ENCODE data around the gene DTD2.

DTD2 gene

DNA sequence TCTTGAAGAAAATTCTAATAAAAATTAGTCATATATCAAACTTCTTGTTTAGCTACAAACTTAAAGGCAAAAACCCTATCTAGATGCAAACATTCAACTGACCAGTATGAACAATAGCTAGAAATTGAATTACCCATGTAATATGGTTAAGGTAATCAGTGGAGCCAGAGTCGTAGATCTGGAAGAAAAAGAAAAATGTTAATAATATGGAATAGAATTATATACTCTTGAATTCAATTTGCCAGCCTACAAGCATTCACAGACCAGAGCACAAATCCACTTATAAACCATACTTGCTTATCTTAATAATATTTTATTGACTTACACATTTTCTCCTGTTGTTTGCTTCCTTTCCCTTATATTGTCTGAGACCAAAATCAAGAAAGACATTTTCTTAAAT is 29.3 kb downstream of the DTD2 start:
- TF ChIP-seq, protein P1, sequence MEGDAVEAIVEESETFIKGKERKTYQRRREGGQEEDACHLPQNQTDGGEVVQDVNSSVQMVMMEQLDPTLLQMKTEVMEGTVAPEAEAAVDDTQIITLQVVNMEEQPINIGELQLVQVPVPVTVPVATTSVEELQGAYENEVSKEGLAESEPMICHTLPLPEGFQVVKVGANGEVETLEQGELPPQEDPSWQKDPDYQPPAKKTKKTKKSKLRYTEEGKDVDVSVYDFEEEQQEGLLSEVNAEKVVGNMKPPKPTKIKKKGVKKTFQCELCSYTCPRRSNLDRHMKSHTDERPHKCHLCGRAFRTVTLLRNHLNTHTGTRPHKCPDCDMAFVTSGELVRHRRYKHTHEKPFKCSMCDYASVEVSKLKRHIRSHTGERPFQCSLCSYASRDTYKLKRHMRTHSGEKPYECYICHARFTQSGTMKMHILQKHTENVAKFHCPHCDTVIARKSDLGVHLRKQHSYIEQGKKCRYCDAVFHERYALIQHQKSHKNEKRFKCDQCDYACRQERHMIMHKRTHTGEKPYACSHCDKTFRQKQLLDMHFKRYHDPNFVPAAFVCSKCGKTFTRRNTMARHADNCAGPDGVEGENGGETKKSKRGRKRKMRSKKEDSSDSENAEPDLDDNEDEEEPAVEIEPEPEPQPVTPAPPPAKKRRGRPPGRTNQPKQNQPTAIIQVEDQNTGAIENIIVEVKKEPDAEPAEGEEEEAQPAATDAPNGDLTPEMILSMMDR (IDR thresholded peaks at IDR 0.05; ENCODE audit: extremely low read depth, missing control alignments) = no peak
- DNase-seq (ENCODE audit: low spot score) = no peak

DNA sequence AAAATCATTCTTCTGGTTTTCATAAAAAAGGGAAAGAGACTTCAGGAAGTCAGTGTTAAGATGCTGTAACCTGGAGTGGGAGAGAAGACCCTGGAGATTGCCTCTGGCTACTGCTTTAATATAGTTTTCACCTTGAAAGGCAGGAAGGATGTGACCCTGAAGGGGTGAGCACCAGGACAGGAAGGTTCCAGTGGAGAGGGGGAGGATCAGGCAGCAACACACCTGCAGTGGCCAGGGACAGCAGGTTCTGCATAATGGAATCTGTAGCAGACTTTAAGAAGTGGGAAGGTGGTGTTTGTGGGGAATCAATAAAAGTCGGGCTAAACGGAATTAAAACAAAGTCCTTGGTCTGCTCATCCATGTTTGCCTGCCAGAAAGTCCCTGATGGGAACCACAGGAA is 30.6 kb downstream of the DTD2 start:
- TF ChIP-seq, protein P1 (IDR thresholded peaks at IDR 0.05; ENCODE audit: extremely low read depth, missing control alignments) = no peak
- no peak for DNase-seq (ENCODE audit: low spot score)

- TF ChIP-seq, protein P1 (IDR thresholded peaks at IDR 0.05; ENCODE audit: extremely low read depth, missing control alignments) = no peak
- DNase-seq (ENCODE audit: low spot score) = no peak
These were observed 31.4 kb downstream of the DTD2 start for GRCh38 chr14:31425905-31426304.

DNA sequence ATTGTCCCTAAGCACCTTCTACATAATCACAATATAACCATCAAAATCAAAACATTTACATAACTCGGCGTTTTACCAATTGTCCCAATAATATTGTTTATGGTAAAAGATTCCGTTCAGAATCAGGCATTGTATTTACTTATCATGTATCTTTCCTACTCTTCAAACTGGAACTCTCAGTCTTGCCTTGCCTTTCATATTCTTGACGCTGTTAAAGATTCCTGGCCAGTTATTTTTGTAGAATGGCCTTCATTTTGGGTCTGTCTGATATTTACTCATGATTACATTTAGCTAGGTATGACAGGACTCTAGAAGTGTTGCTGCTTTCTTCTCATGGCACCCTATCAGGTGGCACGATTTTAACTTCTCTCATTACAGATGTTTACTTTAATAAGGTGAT is 36.1 kb downstream of the DTD2 start:
- DNase-seq (ENCODE audit: low spot score) = no peak
- TF ChIP-seq, protein P1 (IDR thresholded peaks at IDR 0.05; ENCODE audit: extremely low read depth, missing control alignments) = no peak

DNA sequence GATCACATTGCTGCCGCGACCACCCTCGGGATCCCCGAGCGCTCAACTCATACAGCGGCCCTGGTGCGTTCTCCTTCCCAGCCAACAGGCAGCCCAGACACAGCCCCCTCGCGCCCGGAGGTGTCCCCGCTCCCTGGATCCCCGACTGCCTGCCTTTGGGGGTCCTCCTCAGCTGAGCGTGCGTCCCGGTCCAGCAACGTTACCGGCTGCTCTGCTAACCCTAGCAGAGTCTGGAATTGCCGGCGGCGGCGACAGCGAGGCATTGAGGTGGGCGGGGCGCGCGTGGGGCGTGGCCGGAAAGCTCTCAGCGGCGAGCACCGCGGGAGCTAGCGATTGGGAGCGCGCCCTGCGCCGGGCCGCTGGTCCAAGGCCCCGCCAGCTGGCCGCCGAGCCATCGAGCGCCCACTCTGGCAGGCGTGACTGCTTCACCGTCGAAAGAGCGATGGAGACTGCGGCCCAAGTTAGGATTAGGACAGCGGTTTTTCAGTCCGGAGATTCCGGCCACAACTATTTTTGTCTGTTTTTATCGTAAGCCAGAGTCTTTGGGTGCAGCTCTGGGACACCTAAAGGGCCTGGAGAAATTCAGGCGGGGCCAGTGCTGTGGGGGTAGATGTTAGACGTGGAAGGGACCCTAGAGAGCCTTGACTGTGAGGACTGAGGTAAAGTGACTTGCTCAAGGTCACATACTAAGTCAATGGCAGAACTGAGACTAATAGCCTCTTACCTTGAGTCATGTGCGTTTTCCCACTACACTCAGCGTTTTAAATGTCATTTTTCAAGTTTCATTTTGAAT is 36.8 kb downstream of the DTD2 start, which contains the start of gene HEATR5A:
Gene HEATR5A (minus strand): TSS at position 232 of the 793 bp plus-strand sequence. CDS start 17,575 bp downstream, outside the sequence.
- TF ChIP-seq, protein P1 (IDR thresholded peaks at IDR 0.05; ENCODE audit: extremely low read depth, missing control alignments) = peak; percentile 18
- peak; percentile 97 for DNase-seq (ENCODE audit: low spot score)

GRCh38 chr14:31419967-31420318 is 37.4 kb downstream of the DTD2 start:
- TF ChIP-seq, protein P1 (IDR thresholded peaks at IDR 0.05; ENCODE audit: extremely low read depth, missing control alignments) = no peak
- peak; percentile 51 for DNase-seq (ENCODE audit: low spot score)

DNA sequence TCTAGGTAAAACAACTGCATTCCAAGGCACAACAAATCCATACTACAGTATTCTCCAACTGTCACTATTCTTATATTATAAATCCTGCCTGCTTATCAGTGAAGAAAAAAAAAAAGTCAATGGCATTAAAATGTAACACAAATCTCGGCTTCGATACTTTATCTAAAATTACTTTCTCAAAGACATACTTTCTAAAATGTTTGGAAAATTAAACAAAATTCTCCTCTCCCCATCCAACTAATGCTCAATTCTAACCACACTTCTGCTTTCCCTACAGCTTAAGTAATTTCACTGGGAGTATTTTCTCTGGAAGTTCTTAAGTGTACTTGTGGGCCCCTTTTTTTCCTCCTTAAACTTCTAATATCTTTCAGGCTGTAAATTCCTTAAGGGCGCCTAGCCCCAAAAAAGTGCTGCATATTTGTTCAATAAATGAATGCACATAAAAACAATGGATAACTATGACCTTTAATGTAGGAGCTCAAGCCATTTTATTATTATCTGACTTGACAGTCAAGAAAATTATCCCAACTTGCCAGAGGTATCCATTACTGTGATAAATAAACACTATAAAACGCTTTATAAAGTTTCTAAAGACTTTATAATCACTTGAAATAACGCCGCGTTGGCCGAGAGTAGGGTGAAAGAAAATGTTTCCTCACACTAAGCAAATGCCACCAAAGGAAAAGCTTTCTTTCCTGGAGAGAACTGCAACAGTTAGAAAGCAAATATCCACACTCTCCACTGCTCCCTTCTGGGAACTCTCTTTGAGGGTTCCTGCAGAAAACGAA is 37.9 kb downstream of the DTD2 start:
- TF ChIP-seq, protein P1 (IDR thresholded peaks at IDR 0.05; ENCODE audit: extremely low read depth, missing control alignments) = no peak
- no peak for DNase-seq (ENCODE audit: low spot score)

Measured in GM20000 (cell line).